PC-3 (cell line): ENCODE measurements around the gene EIF4EBP3. TPM values are rescaled to one million over a fixed set of nuclear protein-coding genes. Genes with fewer than 3 reads are reported as not detected.

Experiments
- ATAC-seq: fragments of 200-7000 bp; cut with Tn5 transposase; 2 replicates; pipeline ENCODE4 v1.9.1; 2020; ENCODE audit warnings: mild to moderate bottlenecking, moderate library complexity
- BruUV-seq: library from RNA; stranded (reverse); fragments of 400-500 nt; replicated peaks from 2 replicates; lab custom pipeline; 2021; lab: Mats Ljungman, UMichigan
- CTCF ChIA-PET: fragments of 300-600 bp; sonication (Branson Sonifier 250); formaldehyde crosslinking; loops from one replicate; lab custom pipeline; 2022; ENCODE audit warnings: antibody characterized with exemption; lab: Charles Lee
- POLR2A ChIA-PET: fragments of 300-600 bp; sonication (Branson Sonifier 250); formaldehyde crosslinking; loops from one replicate; lab custom pipeline; 2022; ENCODE audit warnings: antibody characterized with exemption; ENCODE audit not compliant: unreplicated experiment; lab: Charles Lee
- DNase-seq: peaks from one replicate; pipeline ENCODE4 v3.0.0-alpha.2; 2015
- H2AFZ ChIP-seq: fragments of 300-600 bp; sonication (generic); 2 replicates; pipeline ENCODE4 v1.6.0; 2016; ENCODE audit warnings: antibody characterized with exemption, low read length
- H3F3A ChIP-seq: fragments of 300-600 bp; sonication (generic); one replicate; pipeline ENCODE4 v1.6.0; 2017; ENCODE audit warnings: antibody characterized with exemption, low read length, control low read depth, mild to moderate bottlenecking; ENCODE audit not compliant: unreplicated experiment
- H3K27ac ChIP-seq: fragments of 300-600 bp; sonication (generic); 2 replicates; pipeline ENCODE4 v1.5.1; 2016; ENCODE audit warnings: mild to moderate bottlenecking, low read length
- H3K27me3 ChIP-seq: fragments of 300-600 bp; sonication (generic); 2 replicates; pipeline ENCODE4 v1.6.1; 2016; ENCODE audit warnings: low read length, mixed read lengths
- H3K36me3 ChIP-seq: fragments of 300-600 bp; sonication (generic); 2 replicates; pipeline ENCODE4 v1.6.1; 2016; ENCODE audit warnings: low read depth, mixed run types, low read length, mixed read lengths
- H3K4me1 ChIP-seq: fragments of 300-600 bp; sonication (generic); 2 replicates; pipeline ENCODE4 v1.5.1; 2016; ENCODE audit warnings: low read length; ENCODE audit not compliant: insufficient read depth
- H3K4me2 ChIP-seq: fragments of 300-600 bp; sonication (generic); 2 replicates; pipeline ENCODE4 v1.6.0; 2016; ENCODE audit warnings: low read length
- H3K4me3 ChIP-seq: fragments of 300-600 bp; sonication (generic); 2 replicates; pipeline ENCODE4 v1.5.1; 2016; ENCODE audit warnings: mild to moderate bottlenecking, low read length, mixed read lengths
- H3K79me2 ChIP-seq: fragments of 300-600 bp; sonication (generic); 2 replicates; pipeline ENCODE4 v1.6.1; 2017; ENCODE audit warnings: low read length, mixed read lengths
- H3K9ac ChIP-seq: fragments of 300-600 bp; sonication (generic); 2 replicates; pipeline ENCODE4 v1.6.0; 2016; ENCODE audit warnings: mild to moderate bottlenecking, low read length
- H3K9me2 ChIP-seq: fragments of 300-600 bp; sonication (generic); replicated peaks from 2 replicates; pipeline ENCODE4 v1.6.1; 2016; ENCODE audit warnings: mixed run types, low read length, mixed read lengths
- H3K9me3 ChIP-seq: fragments of 300-600 bp; sonication (generic); 2 replicates; pipeline ENCODE4 v1.6.1; 2016; ENCODE audit warnings: low read length, mixed read lengths
- H4K20me1 ChIP-seq: fragments of 300-600 bp; sonication (generic); 2 replicates; pipeline ENCODE4 v1.6.1; 2016; ENCODE audit warnings: low read length, mixed read lengths
- CTCF ChIP-seq: fragments of 300-600 bp; sonication (generic); conservative IDR thresholded peaks from 2 replicates; pipeline ENCODE4 v1.5.1; 2017; ENCODE audit warnings: antibody characterized with exemption, low read depth, mild to moderate bottlenecking, low read length
- EZH2 ChIP-seq: fragments of 300-600 bp; sonication (generic); IDR thresholded peaks from one replicate; pipeline ENCODE4 v1.6.1; 2017; ENCODE audit warnings: antibody characterized with exemption, mild to moderate bottlenecking, low read length; ENCODE audit not compliant: unreplicated experiment
- EZH2phosphoT487 ChIP-seq: fragments of 300-600 bp; sonication (generic); IDR thresholded peaks from 2 replicates; pipeline ENCODE4 v1.6.1; 2018; ENCODE audit warnings: mild to moderate bottlenecking, antibody characterized with exemption, low read length, borderline replicate concordance
- intact Hi-C: fragments of 100-400 bp; cut with micrococcal nuclease; formaldehyde crosslinking; loops from 2 replicates; pipeline ENCODE4 v1.9.0; 2023
- total RNA-seq: library from RNA; depleted of rRNA; stranded (reverse); fragments of >200 nt; gene quantifications from 2 replicates; pipeline ENCODE4 v1.2.3, GENCODE V29; 2014

The EIF4EBP3 gene
- total RNA-seq, 1 experiment from 2014 or later = not detected

GRCh38 chr5:140554454-140554853 lies 7.0 kb downstream of the EIF4EBP3 start:
- Histone ChIP-seq H3K4me3 (no peak overlapping the region), H3K79me2 (peaks cover 45% of the 10 kb centered on the region), H4K20me1 (no peaks in the 10 kb centered on the region), H3K9me3 (no peaks in the 10 kb centered on the region), H3K27me3 (no peaks in the 10 kb centered on the region), H3K36me3 (peaks cover 21% of the 10 kb centered on the region; the same call in 1 of the 2 replicates), H3K27ac (peak overlapping the region; percentile 44), H3F3A (no peaks in the 10 kb centered on the region), H3K4me1 (peaks cover 31% of the 10 kb centered on the region), H3K4me2 (no peak overlapping the region), H2AFZ (no peak overlapping the region), H3K9ac (no peak overlapping the region), H3K9me2 (no peaks in the 10 kb centered on the region)
- intact Hi-C loops = no loop called here
- ATAC-seq (no peak), DNase-seq (no peak)
- POLR2A ChIA-PET = no interaction called here
- no peak for TF ChIP-seq EZH2phosphoT487
- TF ChIP-seq EZH2 = no peak
- no peak for TF ChIP-seq CTCF
- CTCF ChIA-PET = no interaction called here
- no TSS peak for BruUV-seq

GRCh38 chr5:140555747-140556312 lies 8.4 kb downstream of the EIF4EBP3 start:
- H3K9ac ChIP-seq = peak overlapping the region; percentile 93; the same call in 1 of the 2 replicates
- CTCF ChIA-PET = no interaction called here

More at GRCh38 chr5:140555747-140556312, 8.4 kb downstream of the EIF4EBP3 start:
- Histone ChIP-seq H3K4me2 (peak overlapping the region; percentile 92), H3K9me3 (no peaks in the 10 kb centered on the region), H3K4me1 (peaks cover 31% of the 10 kb centered on the region), H3K27me3 (no peaks in the 10 kb centered on the region), H3F3A (no peaks in the 10 kb centered on the region), H2AFZ (no peak overlapping the region), H4K20me1 (no peaks in the 10 kb centered on the region), H3K27ac (no peak overlapping the region), H3K4me3 (peak overlapping the region; percentile 90), H3K79me2 (peaks cover 45% of the 10 kb centered on the region), H3K36me3 (peaks cover 8% of the 10 kb centered on the region; the same call in 1 of the 2 replicates), H3K9me2 (no peaks in the 10 kb centered on the region)
- intact Hi-C loops = no loop called here
- DNase-seq (no peak), ATAC-seq (no peak)
- POLR2A ChIA-PET = no interaction called here
- no TSS peak for BruUV-seq
- TF ChIP-seq EZH2phosphoT487 (no peak), CTCF (no peak), EZH2 (no peak)
